Astrocyte (in vitro differentiated cells and primary cell): ENCODE results near the gene LGR6.

ENCODE experiments used
- EZH2 ChIP-seq: IDR thresholded peaks from 2 replicates; pipeline ENCODE4 v1.6.1; 2012; ENCODE audit warnings: mild to moderate bottlenecking, low read length, inconsistent platforms; ENCODE audit not compliant: insufficient read depth
- TF ChIP-seq, protein P1 (sequence below): IDR thresholded peaks from 2 replicates; pipeline ENCODE4 v1.5.1; 2011; ENCODE audit warnings: low read depth, mild to moderate bottlenecking, inconsistent platforms, low read length, moderate library complexity; ENCODE audit not compliant: insufficient read depth

DNA sequence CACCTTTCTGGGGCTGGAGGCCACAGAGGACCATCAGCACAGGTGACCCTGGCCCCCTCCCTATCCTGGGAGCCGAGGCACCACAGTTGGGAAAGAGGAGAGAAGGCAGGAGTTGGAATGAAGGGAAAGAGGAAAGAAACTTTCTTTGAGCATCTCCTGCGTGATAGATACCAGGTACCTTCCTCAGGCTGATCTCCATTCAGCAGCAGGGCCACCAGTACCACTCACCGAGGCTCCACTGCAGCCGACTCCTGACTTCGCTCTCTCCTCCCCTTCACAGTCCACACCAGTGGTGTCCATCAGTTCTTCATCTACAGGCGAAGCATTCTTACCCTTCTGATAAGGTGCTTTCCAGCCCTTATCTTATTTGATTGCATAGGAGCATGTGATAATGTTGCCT is 55.3 kb downstream of the LGR6 start:
- TF ChIP-seq, protein P1, sequence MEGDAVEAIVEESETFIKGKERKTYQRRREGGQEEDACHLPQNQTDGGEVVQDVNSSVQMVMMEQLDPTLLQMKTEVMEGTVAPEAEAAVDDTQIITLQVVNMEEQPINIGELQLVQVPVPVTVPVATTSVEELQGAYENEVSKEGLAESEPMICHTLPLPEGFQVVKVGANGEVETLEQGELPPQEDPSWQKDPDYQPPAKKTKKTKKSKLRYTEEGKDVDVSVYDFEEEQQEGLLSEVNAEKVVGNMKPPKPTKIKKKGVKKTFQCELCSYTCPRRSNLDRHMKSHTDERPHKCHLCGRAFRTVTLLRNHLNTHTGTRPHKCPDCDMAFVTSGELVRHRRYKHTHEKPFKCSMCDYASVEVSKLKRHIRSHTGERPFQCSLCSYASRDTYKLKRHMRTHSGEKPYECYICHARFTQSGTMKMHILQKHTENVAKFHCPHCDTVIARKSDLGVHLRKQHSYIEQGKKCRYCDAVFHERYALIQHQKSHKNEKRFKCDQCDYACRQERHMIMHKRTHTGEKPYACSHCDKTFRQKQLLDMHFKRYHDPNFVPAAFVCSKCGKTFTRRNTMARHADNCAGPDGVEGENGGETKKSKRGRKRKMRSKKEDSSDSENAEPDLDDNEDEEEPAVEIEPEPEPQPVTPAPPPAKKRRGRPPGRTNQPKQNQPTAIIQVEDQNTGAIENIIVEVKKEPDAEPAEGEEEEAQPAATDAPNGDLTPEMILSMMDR = no peak
- no peak for TF ChIP-seq EZH2
